Vagina (tissue), 2 donors: Measurements from ENCODE around the gene GLCCI1.

Experiments used
- POLR2AphosphoS5 ChIP-seq, 2 donors: sonication (generic); formaldehyde crosslinking; IDR thresholded peaks; one replicate each; pipeline ENCODE4 v1.9.0; 2017; ENCODE audit warnings: antibody characterized with exemption in 2 of 2, mild to moderate bottlenecking in 2 of 2, low read depth in 1 of 2; ENCODE audit not compliant: insufficient read depth in 1 of 2
- TF ChIP-seq, protein P1 (sequence below), 3 experiments: fragments of 450-650 bp in 2 of 3; fragments of 200-600 bp in 1 of 3; sonication (generic) in 1 of 3; IDR thresholded peaks; one replicate each; pipeline ENCODE4 v1.5.1; 2017 to 2019; ENCODE audit warnings: antibody characterized with exemption in 3 of 3, mild to moderate bottlenecking in 2 of 3, moderate library complexity in 2 of 3

DNA sequence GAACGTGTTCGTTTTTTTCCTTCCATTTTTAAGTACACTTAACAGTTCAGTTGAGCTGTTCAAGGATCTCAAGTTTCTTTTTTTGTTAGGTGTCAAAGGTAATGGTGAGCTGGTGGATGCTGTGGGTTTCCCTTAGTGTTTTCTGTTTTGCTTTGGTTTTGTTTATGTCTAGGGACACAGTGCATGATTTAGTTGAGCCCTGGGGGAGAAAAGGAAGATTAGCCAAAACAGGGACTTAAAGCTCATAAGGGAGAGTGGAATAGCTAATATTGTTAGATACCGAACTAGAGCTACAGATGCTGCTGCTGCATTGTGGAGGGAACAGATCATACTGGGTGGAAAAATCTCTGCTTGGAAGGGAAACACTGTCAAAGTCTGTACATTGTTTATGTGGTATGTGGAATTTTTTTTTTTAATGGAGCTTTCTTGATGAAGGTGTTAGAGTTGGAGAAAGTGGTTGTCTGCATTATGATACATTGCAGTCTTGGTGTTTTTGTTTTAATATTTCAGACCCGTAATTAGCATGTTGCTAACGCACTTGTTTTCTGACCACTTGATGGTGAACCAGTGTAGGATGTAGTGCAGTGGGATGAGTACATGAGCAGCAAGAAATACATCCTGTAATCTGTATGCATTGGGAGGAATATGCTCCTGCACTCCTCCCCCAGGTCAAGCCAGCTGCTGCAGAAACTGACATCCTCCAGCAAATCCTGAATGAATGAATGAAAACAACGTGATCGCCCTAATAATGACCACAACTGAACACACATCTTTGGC lies 2.1 kb downstream of the GLCCI1 start:
- TF ChIP-seq, protein P1, sequence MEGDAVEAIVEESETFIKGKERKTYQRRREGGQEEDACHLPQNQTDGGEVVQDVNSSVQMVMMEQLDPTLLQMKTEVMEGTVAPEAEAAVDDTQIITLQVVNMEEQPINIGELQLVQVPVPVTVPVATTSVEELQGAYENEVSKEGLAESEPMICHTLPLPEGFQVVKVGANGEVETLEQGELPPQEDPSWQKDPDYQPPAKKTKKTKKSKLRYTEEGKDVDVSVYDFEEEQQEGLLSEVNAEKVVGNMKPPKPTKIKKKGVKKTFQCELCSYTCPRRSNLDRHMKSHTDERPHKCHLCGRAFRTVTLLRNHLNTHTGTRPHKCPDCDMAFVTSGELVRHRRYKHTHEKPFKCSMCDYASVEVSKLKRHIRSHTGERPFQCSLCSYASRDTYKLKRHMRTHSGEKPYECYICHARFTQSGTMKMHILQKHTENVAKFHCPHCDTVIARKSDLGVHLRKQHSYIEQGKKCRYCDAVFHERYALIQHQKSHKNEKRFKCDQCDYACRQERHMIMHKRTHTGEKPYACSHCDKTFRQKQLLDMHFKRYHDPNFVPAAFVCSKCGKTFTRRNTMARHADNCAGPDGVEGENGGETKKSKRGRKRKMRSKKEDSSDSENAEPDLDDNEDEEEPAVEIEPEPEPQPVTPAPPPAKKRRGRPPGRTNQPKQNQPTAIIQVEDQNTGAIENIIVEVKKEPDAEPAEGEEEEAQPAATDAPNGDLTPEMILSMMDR (IDR thresholded peaks at IDR 0.05), result no peak
- TF ChIP-seq POLR2AphosphoS5 (IDR thresholded peaks at IDR 0.05; ENCODE audit: insufficient read depth in 1 of 2, low read depth in 1 of 2), result no peak
